H1 (cell line): Measurements from ENCODE around the gene TSPAN4. TPM values are rescaled to one million over a fixed set of nuclear protein-coding genes. Genes with fewer than 3 reads are reported as not detected.

Source experiments
- TEAD4 ChIP-seq: IDR thresholded peaks from 2 replicates; pipeline ENCODE4 v1.6.1; 2012; ENCODE audit warnings: low read depth, low read length, inconsistent platforms, mixed read lengths
- polyA plus RNA-seq, 7 experiments: library from polyadenylated mRNA; depleted of rRNA in 3 of 7; stranded (reverse) in 5 of 7; unstranded in 2 of 7; fragments of >200 nt in 5 of 7; fragments of 200-250 nt in 2 of 7; gene quantifications; 1 replicate in 5 of 7; 2 replicates in 1 of 7; 4 replicates in 1 of 7; pipeline versions ENCODE4 v1.2.1 to v1.2.3, GENCODE V29; 2011 to 2013; ENCODE audit warnings: missing spikeins in 2 of 7, mixed read lengths in 2 of 7
- total RNA-seq: library from RNA; stranded (reverse); fragmentation: NEBNext Ultra II Directional; extraction: Animal tissue kit (Norgen Biotek cat#: 25700); gene quantifications from 2 replicates; pipeline ENCODE4 v1.2.1, GENCODE V29; 2021

TSPAN4 gene
- total and polyA plus RNA-seq, 2 of the 8 experiments (the other 6 are each of a cell fraction or from before 2014, with no cell fraction given) = 74.1 to 145 TPM

DNA sequence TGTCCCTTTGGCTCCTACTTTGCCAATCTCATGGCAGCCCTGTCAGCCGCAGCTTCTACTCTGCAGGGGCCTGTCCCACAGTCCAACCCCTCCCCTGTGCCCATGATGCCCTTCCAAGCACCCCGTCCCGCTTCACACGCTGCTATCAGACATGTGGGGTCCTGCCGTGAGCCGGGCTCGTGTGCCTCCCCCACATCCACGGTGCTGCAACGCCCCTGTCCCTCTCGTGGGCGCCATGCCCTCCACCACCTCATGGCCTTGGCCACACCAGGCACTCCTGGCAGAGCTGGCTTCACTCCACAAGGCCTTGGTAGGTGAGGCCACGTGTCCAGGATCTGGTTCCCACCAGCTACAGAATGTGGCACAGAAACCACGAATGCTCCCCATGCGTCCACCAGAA is 44.9 kb downstream of the TSPAN4 start (continued):
- TF ChIP-seq TEAD4 = no peak
